ENCODE data around the gene PRKACA. TPM values are rescaled to one million over a fixed set of nuclear protein-coding genes. Genes with fewer than 3 reads are reported as not detected.

PRKACA gene
- total and polyA plus RNA-seq, 2 donors (not counting 1 experiment from before 2014, with no cell fraction given): 43.6 to 67.4 TPM

- TF ChIP-seq CTCF (conservative IDR thresholded peaks at IDR 0.05 in 1 of 2, IDR thresholded peaks at IDR 0.05 in 1 of 2; ENCODE audit: low read depth in 1 of 2, low read length in 2 of 2) (no peak), EZH2 (IDR thresholded peaks at IDR 0.05; ENCODE audit: low read length, missing control alignments) (no peak)
- Histone ChIP-seq H3K9ac (ENCODE audit: insufficient read depth, low read length) (no peak overlapping the region), H3K27ac (ENCODE audit: insufficient read depth, low read length) (no peak overlapping the region), H3K4me1 (ENCODE audit: control insufficient read depth, extremely low read depth, insufficient read depth, low read length) (peaks cover 8% of the 10 kb centered on the region), H2AFZ (ENCODE audit: low read length) (no peak overlapping the region), H4K20me1 (ENCODE audit: control insufficient read depth, extremely low read depth, insufficient read depth, low read length) (no peaks in the 10 kb centered on the region), H3K36me3 (ENCODE audit: control insufficient read depth, insufficient read depth, low read length) (no peaks in the 10 kb centered on the region), H3K4me2 (ENCODE audit: extremely low read depth, insufficient read depth, low read length) (no peak overlapping the region), H3K79me2 (ENCODE audit: control insufficient read depth, insufficient read depth, low read length) (no peaks in the 10 kb centered on the region), H3K27me3 (ENCODE audit: control insufficient read depth, insufficient read depth, low read length) (no peaks in the 10 kb centered on the region), H3K4me3 (replicated peaks in 1 of 4; ENCODE audit: control extremely low read depth in 1 of 4, insufficient read depth in 1 of 4, low read depth in 3 of 4, low read length in 4 of 4) (no peak overlapping the region), H3K9me3 (ENCODE audit: control insufficient read depth, insufficient read depth, low read depth, low read length) (no peaks in the 10 kb centered on the region)
- DNase-seq (ENCODE audit: low read depth in 2 of 2): no peak
These were observed 27.8 kb upstream of the PRKACA start for GRCh38 chr19:14145381-14145780.

- no peak overlapping the region for H3K9ac ChIP-seq (ENCODE audit: insufficient read depth, low read length)
- TF ChIP-seq EZH2 (IDR thresholded peaks at IDR 0.05; ENCODE audit: low read length, missing control alignments) (no peak), CTCF (conservative IDR thresholded peaks at IDR 0.05 in 1 of 2, IDR thresholded peaks at IDR 0.05 in 1 of 2; ENCODE audit: low read depth in 1 of 2, low read length in 2 of 2) (no peak)
These were observed 25.0 kb upstream of the PRKACA start for GRCh38 chr19:14142262-14143190.

GRCh38 chr19:14141041-14141440 lies 23.5 kb upstream of the PRKACA start:
- H3K4me2 ChIP-seq (ENCODE audit: extremely low read depth, insufficient read depth, low read length): no peak overlapping the region
- H4K20me1 ChIP-seq (ENCODE audit: control insufficient read depth, extremely low read depth, insufficient read depth, low read length): no peaks in the 10 kb centered on the region
- no peaks in the 10 kb centered on the region for H3K36me3 ChIP-seq (ENCODE audit: control insufficient read depth, insufficient read depth, low read length)
- peaks cover 3% of the 10 kb centered on the region for H3K4me1 ChIP-seq (ENCODE audit: control insufficient read depth, extremely low read depth, insufficient read depth, low read length)
- no peak overlapping the region for H3K27ac ChIP-seq (ENCODE audit: insufficient read depth, low read length)
- no peak overlapping the region for H3K9ac ChIP-seq (ENCODE audit: insufficient read depth, low read length)
- no peaks in the 10 kb centered on the region for H3K79me2 ChIP-seq (ENCODE audit: control insufficient read depth, insufficient read depth, low read length)
- no peaks in the 10 kb centered on the region for H3K9me3 ChIP-seq (ENCODE audit: control insufficient read depth, insufficient read depth, low read depth, low read length)
- TF ChIP-seq CTCF (conservative IDR thresholded peaks at IDR 0.05 in 1 of 2, IDR thresholded peaks at IDR 0.05 in 1 of 2; ENCODE audit: low read depth in 1 of 2, low read length in 2 of 2) (no peak), EZH2 (IDR thresholded peaks at IDR 0.05; ENCODE audit: low read length, missing control alignments) (no peak)
- H3K27me3 ChIP-seq (ENCODE audit: control insufficient read depth, insufficient read depth, low read length): no peaks in the 10 kb centered on the region
- DNase-seq (ENCODE audit: low read depth in 2 of 2): no peak
- no peak overlapping the region for H3K4me3 ChIP-seq (replicated peaks in 1 of 4; ENCODE audit: control extremely low read depth in 1 of 4, insufficient read depth in 1 of 4, low read depth in 3 of 4, low read length in 4 of 4)
- no peak overlapping the region for H2AFZ ChIP-seq (ENCODE audit: low read length)

More at GRCh38 chr19:14142262-14143190, 25.0 kb upstream of the PRKACA start:
- no peak for DNase-seq (ENCODE audit: low read depth in 2 of 2)
- H3K27ac ChIP-seq (ENCODE audit: insufficient read depth, low read length): no peak overlapping the region
- no peak overlapping the region for H3K4me3 ChIP-seq (replicated peaks in 1 of 4; ENCODE audit: control extremely low read depth in 1 of 4, insufficient read depth in 1 of 4, low read depth in 3 of 4, low read length in 4 of 4)
- peaks cover 3% of the 10 kb centered on the region for H3K4me1 ChIP-seq (ENCODE audit: control insufficient read depth, extremely low read depth, insufficient read depth, low read length)
- H3K9me3 ChIP-seq (ENCODE audit: control insufficient read depth, insufficient read depth, low read depth, low read length): no peaks in the 10 kb centered on the region
- no peak overlapping the region for H2AFZ ChIP-seq (ENCODE audit: low read length)
- H3K79me2 ChIP-seq (ENCODE audit: control insufficient read depth, insufficient read depth, low read length): no peaks in the 10 kb centered on the region
- H3K27me3 ChIP-seq (ENCODE audit: control insufficient read depth, insufficient read depth, low read length): no peaks in the 10 kb centered on the region
- H3K4me2 ChIP-seq (ENCODE audit: extremely low read depth, insufficient read depth, low read length): no peak overlapping the region
- H3K36me3 ChIP-seq (ENCODE audit: control insufficient read depth, insufficient read depth, low read length): no peaks in the 10 kb centered on the region
- no peaks in the 10 kb centered on the region for H4K20me1 ChIP-seq (ENCODE audit: control insufficient read depth, extremely low read depth, insufficient read depth, low read length)

All from fibroblast of lung (primary cell).